ENCODE data around the gene EVI5.

The EVI5 gene

DNA sequence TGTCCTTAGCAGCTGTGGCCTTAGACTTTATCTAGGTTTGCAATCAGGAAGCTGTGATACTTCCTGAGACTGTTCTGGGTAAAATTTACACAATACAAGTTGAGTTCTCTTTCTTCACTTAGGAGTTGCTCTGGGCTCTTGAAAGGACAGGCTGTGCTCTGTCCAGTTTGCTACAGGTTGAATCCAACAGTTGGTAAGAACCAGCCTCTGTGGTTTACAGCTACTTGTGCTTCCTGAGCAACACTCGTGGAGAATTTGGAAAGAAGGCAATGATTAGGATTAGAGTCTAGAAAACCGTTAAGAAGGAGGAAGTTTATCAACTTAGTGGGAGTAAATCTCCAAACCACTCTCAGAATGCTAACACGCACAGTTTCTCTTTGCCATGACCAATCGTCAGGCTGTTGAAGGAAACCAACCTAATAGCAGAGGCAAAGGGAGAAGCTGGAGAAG lies 325.0 kb downstream of the EVI5 start:
- no peak for DNase-seq (ENCODE audit: low spot score)

Small RNA genes within 50 kb of the gene (small RNA-seq; reads per million reads assigned to genes)
- gene AC104332.2 (0 reads per million in 2 experiments), gene RNU4-59P (0.03 to 0.09 reads per million in 2 experiments)

Measured in SK-N-DZ (cell line).